Right ventricle myocardium inferior (tissue), 1 donor: ENCODE data around the gene S100A16. TPM values are rescaled to one million over a fixed set of nuclear protein-coding genes. Genes with fewer than 3 reads are reported as not detected.
A peak's percentile ranks its signal among the peaks of the same experiment; 100 is the strongest.
"Not testable (repeated sequence)": the region's sequence is repeated elsewhere in the genome, so short reads cannot be mapped to it uniquely, and the experiment has no call there.

ENCODE experiments used
- ATAC-seq: fragments of 200-7000 bp; cut with Tn5 transposase; one replicate; pipeline ENCODE4 v1.9.1; 2020; ENCODE audit warnings: mild to moderate bottlenecking, moderate library complexity
- DNase-seq: peaks from one replicate; pipeline ENCODE4 v3.0.0; 2021; ENCODE audit errors: missing footprints
- intact Hi-C: fragments of 100-400 bp; cut with DNase I; formaldehyde crosslinking; loops from one replicate; pipeline ENCODE4 v1.11.0; 2022
- total RNA-seq: library from RNA; stranded (reverse); fragmentation: NEBNext Ultra II Directional; extraction: Animal tissue kit (Norgen Biotek cat#: 25700); gene quantifications from one replicate; pipeline ENCODE4 v1.2.1, GENCODE V29; 2021
- donor health status: DM: no; HTN: yes; CAD: no; lungs with severe emphysema.

Gene S100A16
- total RNA-seq, 1 donor from 2014 or later = 49.2 TPM

- DNase-seq = no peak
- no peak for ATAC-seq
- intact Hi-C loops = no loop called here
Observed at GRCh38 chr1:153608089-153608682, 4.8 kb downstream of the S100A16 start.

DNA sequence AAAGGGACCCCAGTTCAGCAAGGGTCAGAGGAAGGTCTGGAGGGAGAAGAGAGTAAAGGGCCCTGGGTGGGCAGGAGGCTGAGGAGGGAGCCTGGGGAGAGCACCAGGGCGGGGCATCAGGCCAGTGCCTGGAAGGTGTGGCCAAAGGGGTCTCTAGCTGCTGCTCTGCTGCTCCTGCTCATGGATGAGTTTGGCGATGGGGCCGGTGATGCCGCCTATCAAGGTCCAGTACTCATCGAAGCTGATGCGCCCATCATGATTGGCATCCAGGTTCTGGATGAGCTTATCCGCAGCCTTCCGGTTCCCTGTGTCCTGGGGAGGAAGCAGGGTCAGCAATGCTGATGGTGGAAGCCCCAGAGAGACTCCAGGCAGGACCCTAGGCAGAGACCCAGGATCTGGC is 5.6 kb downstream of the S100A16 start:
- intact Hi-C loops = no loop called here
- ATAC-seq (no peak), DNase-seq (no peak)

GRCh38 chr1:153606194-153606593 is 6.7 kb downstream of the S100A16 start:
- DNase-seq (no peak), ATAC-seq (no peak)
- intact Hi-C loops = no loop called here

DNA sequence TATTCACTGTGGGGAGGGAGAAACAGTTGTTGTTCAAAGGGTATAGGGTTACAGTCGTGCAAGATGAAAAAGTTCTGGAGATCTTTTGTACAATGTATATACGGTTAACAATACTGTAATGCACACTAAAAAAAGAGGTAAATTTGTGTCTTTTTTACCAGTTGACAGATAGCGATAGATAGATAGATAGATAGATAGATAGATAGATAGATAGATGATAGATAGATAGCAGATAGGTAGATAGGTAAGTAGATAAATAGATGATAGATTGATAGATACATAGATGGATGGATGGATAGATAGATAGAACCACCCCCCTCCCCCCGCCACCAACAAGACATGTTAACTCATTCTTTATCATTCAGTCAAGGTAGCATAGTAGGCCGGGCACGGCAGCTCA is 10.2 kb downstream of the S100A16 start:
- DNase-seq (no peak), ATAC-seq (no peak)
- intact Hi-C loops = no loop called here

DNA sequence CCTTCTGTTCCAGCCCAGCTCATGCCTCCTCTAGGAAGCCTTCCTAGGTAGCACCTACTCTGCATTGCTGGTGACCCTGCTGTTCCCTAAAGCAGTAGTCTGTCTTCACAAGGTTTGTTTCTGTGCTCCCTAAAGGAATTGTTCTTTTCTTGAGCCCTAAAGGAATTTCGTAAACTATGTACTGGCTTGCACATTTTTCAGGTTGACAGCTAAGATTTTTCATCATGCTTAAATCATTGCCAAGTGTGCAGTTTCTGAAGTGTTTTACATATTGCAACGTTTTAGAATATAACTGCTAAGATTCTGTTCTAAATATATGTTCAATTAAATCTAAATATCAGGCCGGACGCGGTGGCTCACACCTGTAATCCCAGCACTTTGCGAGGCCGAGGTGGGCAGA is 13.1 kb downstream of the S100A16 start:
- intact Hi-C loops = no loop called here

GRCh38 chr1:153598309-153599172 is 14.4 kb downstream of the S100A16 start:
- ATAC-seq (peak; percentile 60), DNase-seq (no peak)
- intact Hi-C loops = no loop called here

More for the DNA sequence above, 13.1 kb downstream of the S100A16 start:
- no peak for ATAC-seq
- DNase-seq = no peak

DNA sequence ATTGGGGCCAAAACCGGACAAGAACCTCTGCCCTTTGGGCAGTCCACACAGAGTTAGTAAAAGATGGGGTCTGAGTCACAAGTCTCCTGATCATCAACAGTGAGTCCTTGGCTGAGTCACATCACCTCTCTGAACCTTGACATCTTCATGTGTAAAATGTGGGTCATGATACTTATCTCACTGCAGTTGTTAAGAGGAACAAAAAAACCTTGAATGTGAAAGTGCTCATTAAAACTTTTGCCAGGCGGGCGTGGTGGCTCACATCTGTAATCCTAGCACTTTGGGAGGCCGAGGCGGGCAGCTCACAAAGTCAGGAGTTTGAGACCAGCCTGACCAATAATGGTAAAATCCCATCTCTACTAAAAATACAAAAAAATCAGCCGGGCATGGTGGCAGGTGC is 15.7 kb downstream of the S100A16 start:
- ATAC-seq = no peak
- intact Hi-C loops = no loop called here
- no peak for DNase-seq

DNA sequence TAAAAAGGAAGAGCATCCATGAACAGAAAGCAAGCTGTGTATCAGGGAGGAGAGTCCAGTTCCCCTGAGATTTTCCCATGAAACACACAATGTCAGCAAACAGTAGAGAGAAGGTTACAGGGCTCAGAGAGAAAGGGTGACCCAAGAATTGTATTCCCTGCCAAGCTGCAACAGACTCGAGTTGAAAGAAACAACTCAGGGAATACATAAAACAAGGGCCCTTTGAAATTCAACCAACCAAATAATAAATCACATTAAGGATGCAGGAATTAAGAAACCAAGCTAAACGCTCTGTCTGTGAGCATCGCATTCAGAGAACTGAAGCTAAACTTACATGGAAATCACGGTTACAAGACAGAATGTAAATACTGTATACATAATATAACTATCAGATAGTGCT is 20.2 kb downstream of the S100A16 start:
- intact Hi-C loops = no loop called here
- ATAC-seq = no peak

GRCh38 chr1:153588482-153588881 is 24.5 kb downstream of the S100A16 start:
- DNase-seq (no peak), ATAC-seq (no peak)
- intact Hi-C loops = no loop called here

More for the DNA sequence above, 20.2 kb downstream of the S100A16 start:
- DNase-seq = no peak

- ATAC-seq, DNase-seq, intact Hi-C loops: not testable (repeated sequence)
Observed at GRCh38 chr1:153588033-153588432, 24.9 kb downstream of the S100A16 start.

DNA sequence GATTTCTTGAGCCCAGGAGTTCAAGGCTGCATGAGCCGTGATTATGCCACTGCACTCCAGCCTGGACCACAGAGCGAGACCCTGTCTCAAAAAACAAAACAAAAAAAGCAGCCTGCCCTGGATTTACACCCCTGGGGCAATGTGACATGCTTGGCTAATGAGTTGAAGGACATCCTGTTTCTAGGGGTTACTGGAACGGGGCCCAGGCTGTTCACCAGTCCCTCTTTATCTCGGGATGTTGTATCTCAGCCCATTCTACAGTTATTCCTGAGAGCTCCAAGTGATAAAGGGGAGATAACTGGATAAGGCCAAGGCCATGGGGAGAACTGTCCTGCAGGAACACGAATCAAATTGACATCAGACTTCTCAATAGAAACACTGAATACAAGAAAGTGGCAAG is 25.6 kb downstream of the S100A16 start:
- ATAC-seq = peak; percentile 26
- no peak for DNase-seq
- intact Hi-C loops = no loop called here

DNA sequence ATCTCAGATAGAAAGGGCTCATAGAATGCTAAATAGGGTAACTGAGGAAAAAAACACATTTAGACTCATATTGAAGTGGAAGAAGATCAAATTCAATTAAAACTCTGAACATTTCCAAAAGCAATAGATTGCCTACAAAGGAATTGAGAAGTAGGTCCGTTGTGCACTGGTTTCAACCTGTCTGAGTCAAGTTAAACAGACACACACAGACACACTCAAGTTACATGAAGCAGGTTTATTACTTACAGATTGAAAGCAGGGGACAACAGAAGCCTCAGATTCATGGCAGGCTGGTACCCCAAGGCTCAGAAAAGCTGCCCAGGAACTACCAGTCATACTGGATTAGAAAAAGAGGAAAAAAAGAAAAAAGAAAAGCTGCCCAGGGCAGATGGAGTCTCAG is 26.6 kb downstream of the S100A16 start:
- ATAC-seq (no peak), DNase-seq (no peak)
- intact Hi-C loops = no loop called here

- ATAC-seq = no peak
- intact Hi-C loops = no loop called here
- DNase-seq = no peak
Observed at GRCh38 chr1:153585006-153585405, 27.9 kb downstream of the S100A16 start.

DNA sequence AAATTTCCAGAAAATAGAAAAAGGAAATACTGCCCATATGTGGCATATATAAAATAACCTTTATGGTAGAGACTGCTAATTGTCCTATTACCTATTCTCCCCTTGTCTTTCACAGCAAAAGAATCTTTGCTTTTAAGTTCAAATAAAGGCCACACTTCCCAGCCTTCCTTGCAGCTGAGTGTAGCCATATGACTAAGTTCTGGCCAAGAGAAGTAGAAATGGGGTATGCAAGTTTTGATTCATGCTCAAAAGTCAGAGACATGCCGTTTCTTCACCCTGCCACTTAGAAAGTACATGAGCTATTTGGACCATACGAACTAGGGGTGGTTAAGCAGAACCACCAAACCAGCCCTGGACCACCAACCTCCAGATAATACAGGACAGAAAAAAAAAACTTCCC is 29.0 kb downstream of the S100A16 start:
- ATAC-seq (no peak), DNase-seq (no peak)
- intact Hi-C loops = no loop called here

- ATAC-seq, intact Hi-C loops, DNase-seq: not testable (repeated sequence)
Observed at GRCh38 chr1:153583514-153583913, 29.4 kb downstream of the S100A16 start.

GRCh38 chr1:153582836-153583235 is 30.1 kb downstream of the S100A16 start:
- intact Hi-C loops, DNase-seq, ATAC-seq: not testable (repeated sequence)

DNA sequence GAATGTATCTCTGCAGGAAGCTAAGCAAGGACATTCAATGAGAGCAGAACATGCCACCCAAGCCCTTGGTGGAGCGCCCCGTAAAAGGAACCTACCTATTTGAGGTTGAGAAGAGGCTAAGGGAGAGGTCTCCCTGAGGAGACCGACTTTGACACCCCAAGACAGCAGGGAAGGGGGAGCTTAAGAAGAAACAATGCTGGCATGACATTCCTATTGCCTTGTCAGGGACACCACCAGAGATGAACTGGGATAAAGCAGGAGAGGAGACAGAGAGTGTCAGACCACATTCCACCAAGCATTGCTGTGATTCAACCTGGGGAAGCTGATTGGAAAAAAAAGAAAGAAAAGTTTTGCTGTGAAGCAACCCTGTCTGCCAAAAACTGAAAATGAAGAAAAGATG is 34.0 kb downstream of the S100A16 start:
- no peak for DNase-seq
- intact Hi-C loops = loop anchor here (10.0 kb wide), 1 partner anchor 176 kb away; no protein-coding TSS in a partner anchor
- ATAC-seq = no peak

DNA sequence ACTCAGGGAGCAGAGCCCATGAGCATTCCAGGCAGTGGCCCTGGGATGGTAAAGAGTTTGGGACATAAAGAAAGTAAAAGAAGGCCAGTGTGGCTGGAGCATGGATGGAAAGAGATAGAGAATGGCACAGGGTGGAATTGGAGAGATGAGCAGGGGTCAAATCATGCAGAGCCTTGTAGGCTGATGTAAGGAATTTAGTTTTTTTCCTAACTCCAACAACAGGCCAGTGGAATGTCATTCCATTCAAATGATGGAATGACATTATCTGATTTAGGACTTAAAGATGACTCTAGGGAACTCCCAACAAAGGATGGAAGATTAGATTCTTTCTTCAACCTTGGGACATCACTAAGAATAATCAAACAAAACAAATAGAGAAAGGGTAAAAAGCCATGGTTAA is 34.4 kb downstream of the S100A16 start:
- intact Hi-C loops = loop anchor here (10.0 kb wide), 1 partner anchor 176 kb away; no protein-coding TSS in a partner anchor
- ATAC-seq = no peak

GRCh38 chr1:153577624-153578051 is 35.3 kb downstream of the S100A16 start:
- intact Hi-C loops = loop anchor here (10.0 kb wide), 1 partner anchor 177 kb away; no protein-coding TSS in a partner anchor
- ATAC-seq = peak; percentile 69
- DNase-seq = no peak

More for the DNA sequence above, 34.4 kb downstream of the S100A16 start:
- DNase-seq = no peak

DNA sequence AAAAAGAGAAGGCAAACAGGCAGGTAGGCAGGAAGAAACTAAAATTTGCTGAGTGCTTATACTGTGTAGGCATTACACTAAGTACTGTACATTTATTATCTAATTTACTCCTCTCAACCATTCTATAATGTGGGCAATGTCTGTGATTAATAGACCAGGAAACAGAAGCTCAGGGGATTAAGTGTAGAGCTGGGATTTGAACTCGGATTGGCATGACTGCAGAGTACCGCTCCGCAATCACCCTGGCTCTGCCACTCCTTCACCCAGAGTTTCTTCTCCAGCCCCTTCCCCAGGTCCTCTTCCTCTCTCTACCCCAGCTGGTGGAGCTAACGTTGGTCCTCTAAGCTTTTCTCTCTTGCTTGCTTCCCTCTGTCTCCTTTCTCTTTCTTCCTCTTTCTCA is 35.8 kb downstream of the S100A16 start:
- DNase-seq = no peak
- intact Hi-C loops = loop anchor here (10.0 kb wide), 1 partner anchor 178 kb away; no protein-coding TSS in a partner anchor
- no peak for ATAC-seq
